NT2/D1 (cell line): ENCODE data around the gene MGAT4C.

Experiments used
- SUZ12 ChIP-seq: IDR thresholded peaks from 2 replicates; pipeline ENCODE4 v1.6.1; 2011; ENCODE audit not compliant: insufficient read length, insufficient read depth; ENCODE audit errors: extremely low read depth
- YY1 ChIP-seq: IDR thresholded peaks from 2 replicates; pipeline ENCODE4 v1.6.1; 2011; ENCODE audit not compliant: insufficient read length, insufficient read depth
- ZNF274 ChIP-seq: IDR thresholded peaks from 2 replicates; pipeline ENCODE4 v1.6.1; 2011; ENCODE audit warnings: mild to moderate bottlenecking, low read depth, low read length

GRCh38 chr12:86052921-86053320 lies 203.3 kb downstream of the MGAT4C start:
- TF ChIP-seq ZNF274 (no peak), YY1 (no peak), SUZ12 (no peak)
